ENCODE results near the gene TIMM13. TPM values are rescaled to one million over a fixed set of nuclear protein-coding genes. Genes with fewer than 3 reads are reported as not detected.

Gene TIMM13
- total RNA-seq, 3 donors from 2014 or later = 27.7 to 34.4 (median 28.1) TPM

DNA sequence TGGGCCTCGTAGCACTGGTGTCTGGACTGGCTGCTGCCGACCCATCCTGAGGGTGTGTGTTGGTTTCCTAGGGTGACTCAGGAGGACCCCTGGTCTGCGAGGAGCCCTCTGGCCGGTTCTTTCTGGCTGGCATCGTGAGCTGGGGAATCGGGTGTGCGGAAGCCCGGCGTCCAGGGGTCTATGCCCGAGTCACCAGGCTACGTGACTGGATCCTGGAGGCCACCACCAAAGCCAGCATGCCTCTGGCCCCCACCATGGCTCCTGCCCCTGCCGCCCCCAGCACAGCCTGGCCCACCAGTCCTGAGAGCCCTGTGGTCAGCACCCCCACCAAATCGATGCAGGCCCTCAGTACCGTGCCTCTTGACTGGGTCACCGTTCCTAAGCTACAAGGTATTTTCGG is 13.8 kb downstream of the TIMM13 start:
- H3K4me1 ChIP-seq = no peaks in the 10 kb centered on the region
- no peak for DNase-seq (ENCODE audit: low spot score in 2 of 2)
- H3K27ac ChIP-seq = no peak overlapping the region
- no peak for TF ChIP-seq POLR2AphosphoS5 (IDR thresholded peaks at IDR 0.05)
- no peak for TF ChIP-seq POLR2A (IDR thresholded peaks at IDR 0.05)
- TF ChIP-seq, protein P1, sequence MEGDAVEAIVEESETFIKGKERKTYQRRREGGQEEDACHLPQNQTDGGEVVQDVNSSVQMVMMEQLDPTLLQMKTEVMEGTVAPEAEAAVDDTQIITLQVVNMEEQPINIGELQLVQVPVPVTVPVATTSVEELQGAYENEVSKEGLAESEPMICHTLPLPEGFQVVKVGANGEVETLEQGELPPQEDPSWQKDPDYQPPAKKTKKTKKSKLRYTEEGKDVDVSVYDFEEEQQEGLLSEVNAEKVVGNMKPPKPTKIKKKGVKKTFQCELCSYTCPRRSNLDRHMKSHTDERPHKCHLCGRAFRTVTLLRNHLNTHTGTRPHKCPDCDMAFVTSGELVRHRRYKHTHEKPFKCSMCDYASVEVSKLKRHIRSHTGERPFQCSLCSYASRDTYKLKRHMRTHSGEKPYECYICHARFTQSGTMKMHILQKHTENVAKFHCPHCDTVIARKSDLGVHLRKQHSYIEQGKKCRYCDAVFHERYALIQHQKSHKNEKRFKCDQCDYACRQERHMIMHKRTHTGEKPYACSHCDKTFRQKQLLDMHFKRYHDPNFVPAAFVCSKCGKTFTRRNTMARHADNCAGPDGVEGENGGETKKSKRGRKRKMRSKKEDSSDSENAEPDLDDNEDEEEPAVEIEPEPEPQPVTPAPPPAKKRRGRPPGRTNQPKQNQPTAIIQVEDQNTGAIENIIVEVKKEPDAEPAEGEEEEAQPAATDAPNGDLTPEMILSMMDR (IDR thresholded peaks at IDR 0.05) = no peak
- H3K36me3 ChIP-seq = no peaks in the 10 kb centered on the region
- H3K9me3 ChIP-seq = peaks cover 0 to 5% of the 10 kb centered on the region in 2 donors
- no peaks in the 10 kb centered on the region for H3K27me3 ChIP-seq
- intact Hi-C loops (cut with DNase I; ENCODE audit: low total_unique reads) = no loop called here
- no peak overlapping the region for H3K4me3 ChIP-seq

DNA sequence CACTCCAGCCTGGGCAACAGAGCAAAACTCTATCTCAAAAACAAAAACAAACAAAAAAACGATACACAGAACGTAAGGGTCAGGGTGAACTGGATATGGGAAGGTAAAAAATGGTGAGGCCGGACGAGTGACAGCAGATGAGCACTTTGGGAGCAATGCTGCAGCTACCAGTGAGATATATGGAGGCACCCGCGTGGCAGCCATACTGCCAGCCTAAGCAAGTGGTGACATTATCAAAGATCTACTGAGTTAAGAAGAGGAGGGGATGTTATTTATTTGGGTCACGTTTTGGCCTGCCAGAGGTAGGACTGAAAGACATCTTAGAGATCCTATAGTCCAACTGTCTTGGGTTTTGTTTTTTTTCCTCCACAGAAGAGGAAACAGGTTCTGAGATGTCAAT is 14.2 kb downstream of the TIMM13 start:
- intact Hi-C loops (cut with DNase I; ENCODE audit: low total_unique reads) = no loop called here
- Histone ChIP-seq H3K4me1 (no peaks in the 10 kb centered on the region), H3K36me3 (no peaks in the 10 kb centered on the region), H3K4me3 (no peak overlapping the region), H3K27me3 (no peaks in the 10 kb centered on the region), H3K9me3 (peaks cover 0 to 5% of the 10 kb centered on the region in 2 donors), H3K27ac (no peak overlapping the region)
- TF ChIP-seq POLR2A (IDR thresholded peaks at IDR 0.05) (no peak), POLR2AphosphoS5 (IDR thresholded peaks at IDR 0.05) (no peak)
- TF ChIP-seq, protein P1 (IDR thresholded peaks at IDR 0.05) = no peak
- no peak for DNase-seq (ENCODE audit: low spot score in 2 of 2)

DNA sequence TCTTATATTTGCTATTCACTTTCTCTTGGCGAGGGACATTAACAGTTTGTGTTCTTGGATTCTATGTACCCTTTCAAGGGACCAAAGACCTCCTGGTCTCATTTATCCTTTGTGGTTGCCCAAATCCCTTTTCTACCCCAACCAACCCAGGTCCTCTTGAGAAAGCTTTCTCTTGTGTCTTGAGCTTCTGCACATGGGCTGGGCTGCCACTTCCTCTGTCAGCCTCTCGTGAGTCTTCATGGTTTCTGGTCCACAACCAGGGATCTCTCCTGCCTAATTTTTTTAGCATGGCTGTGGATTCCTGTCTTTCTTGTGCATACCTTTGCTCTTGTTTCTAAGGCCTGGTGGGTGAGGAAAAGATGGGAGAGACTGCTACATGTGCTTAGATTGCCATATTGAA is 14.9 kb downstream of the TIMM13 start:
- no peaks in the 10 kb centered on the region for H3K27me3 ChIP-seq
- H3K4me1 ChIP-seq = no peaks in the 10 kb centered on the region
- H3K27ac ChIP-seq = no peak overlapping the region
- TF ChIP-seq POLR2A (IDR thresholded peaks at IDR 0.05) (no peak), POLR2AphosphoS5 (IDR thresholded peaks at IDR 0.05) (no peak)
- TF ChIP-seq, protein P1 (IDR thresholded peaks at IDR 0.05) = no peak
- intact Hi-C loops (cut with DNase I; ENCODE audit: low total_unique reads) = no loop called here
- H3K9me3 ChIP-seq = peaks cover 0 to 5% of the 10 kb centered on the region in 2 donors
- H3K4me3 ChIP-seq = no peak overlapping the region
- DNase-seq (ENCODE audit: low spot score in 2 of 2) = no peak
- no peaks in the 10 kb centered on the region for H3K36me3 ChIP-seq

DNA sequence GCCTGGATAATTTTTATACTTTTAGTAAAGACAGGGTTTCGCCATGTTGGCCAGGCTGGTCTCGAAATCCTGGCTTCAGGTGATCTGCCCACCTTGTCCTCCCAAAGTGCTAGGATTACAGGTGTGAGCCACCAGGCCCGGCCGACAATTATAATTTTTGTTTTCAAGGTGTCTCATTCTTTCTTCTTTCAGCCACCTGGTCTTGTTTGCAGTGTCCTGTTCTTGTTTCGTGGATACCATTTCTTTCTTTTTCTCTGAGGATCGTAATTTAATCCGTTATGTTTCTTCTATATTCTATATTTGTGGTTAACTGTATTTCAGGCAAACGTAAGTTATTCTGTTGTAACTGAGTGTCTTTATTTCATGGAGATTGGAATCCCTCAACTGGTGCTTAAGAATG is 15.7 kb downstream of the TIMM13 start:
- Histone ChIP-seq H3K9me3 (peaks cover 0 to 3% of the 10 kb centered on the region in 2 donors), H3K27ac (no peak overlapping the region), H3K36me3 (no peaks in the 10 kb centered on the region), H3K4me3 (no peak overlapping the region), H3K27me3 (no peaks in the 10 kb centered on the region), H3K4me1 (no peaks in the 10 kb centered on the region)
- TF ChIP-seq, protein P1 (IDR thresholded peaks at IDR 0.05) = no peak
- no peak for TF ChIP-seq POLR2AphosphoS5 (IDR thresholded peaks at IDR 0.05)
- TF ChIP-seq POLR2A (IDR thresholded peaks at IDR 0.05) = no peak
- intact Hi-C loops (cut with DNase I; ENCODE audit: low total_unique reads) = no loop called here
- no peak for DNase-seq (ENCODE audit: low spot score in 2 of 2)

DNA sequence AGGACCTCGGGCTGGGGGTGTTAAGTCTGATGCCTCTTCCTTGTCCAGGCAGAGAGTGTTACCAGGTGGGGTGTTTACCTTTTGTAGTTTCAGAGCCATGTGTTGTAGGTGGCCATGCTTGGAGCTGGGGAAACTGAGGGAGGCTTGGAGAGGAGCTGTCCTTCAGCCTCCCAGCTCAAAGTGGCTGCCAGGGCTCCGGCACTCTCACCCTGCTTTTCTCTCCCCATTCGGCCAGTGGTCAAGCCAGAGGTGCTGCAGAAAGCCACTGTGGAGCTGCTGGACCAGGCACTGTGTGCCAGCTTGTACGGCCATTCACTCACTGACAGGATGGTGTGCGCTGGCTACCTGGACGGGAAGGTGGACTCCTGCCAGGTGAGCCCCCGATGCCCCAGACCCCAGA is 17.4 kb downstream of the TIMM13 start:
- Histone ChIP-seq H3K4me1 (no peaks in the 10 kb centered on the region), H3K36me3 (no peaks in the 10 kb centered on the region), H3K9me3 (no peaks in the 10 kb centered on the region), H3K4me3 (no peak overlapping the region), H3K27ac (no peak overlapping the region), H3K27me3 (no peaks in the 10 kb centered on the region)
- intact Hi-C loops (cut with DNase I; ENCODE audit: low total_unique reads) = no loop called here
- DNase-seq (ENCODE audit: low spot score in 2 of 2) = no peak
- TF ChIP-seq POLR2A (IDR thresholded peaks at IDR 0.05) = no peak
- TF ChIP-seq, protein P1 (IDR thresholded peaks at IDR 0.05) = no peak
- no peak for TF ChIP-seq POLR2AphosphoS5 (IDR thresholded peaks at IDR 0.05)

All from breast epithelium (tissue), 4 donors.